HCT116 (cell line): ENCODE measurements around the gene SP9. TPM values are rescaled to one million over a fixed set of nuclear protein-coding genes. Genes with fewer than 3 reads are reported as not detected.
A peak's percentile ranks its signal among the peaks of the same experiment; 100 is the strongest.

Experiments
- ATAC-seq: fragments of 200-7000 bp; cut with Tn5 transposase; 2 replicates; pipeline ENCODE4 v1.9.1; 2020; ENCODE audit warnings: mild to moderate bottlenecking, moderate library complexity
- BruUV-seq: library from RNA; stranded (reverse); fragments of 400-500 nt; replicated peaks from 2 replicates; lab custom pipeline; 2021; lab: Mats Ljungman, UMichigan
- CTCF ChIA-PET: fragments of 300-600 bp; sonication (Branson Sonifier 250); formaldehyde crosslinking; loops from one replicate; lab custom pipeline; 2021; ENCODE audit warnings: antibody characterized with exemption; lab: Charles Lee
- POLR2A ChIA-PET: fragments of 300-600, 350-600 bp; sonication (Branson Sonifier 250); formaldehyde crosslinking; loops from one replicate; lab custom pipeline; 2021; ENCODE audit warnings: antibody characterized with exemption; lab: Charles Lee
- RAD21 ChIA-PET, 2 experiments: fragments of 300-600 bp; sonication (Branson Sonifier 250); formaldehyde crosslinking; loops; one replicate each; lab custom pipeline; 2023; ENCODE audit warnings: low total read pairs in 2 of 2; ENCODE audit not compliant: uncharacterized antibody in 2 of 2, unreplicated experiment in 2 of 2, low non-redundant PET in 1 of 2; lab: Charles Lee
- DNase-seq: peaks from one replicate; pipeline ENCODE4 v3.0.0-alpha.2; 2010; ENCODE audit warnings: low read depth, low spot score
- H2AFZ ChIP-seq: fragments of 200-600 bp; shearing (Covaris generic), sonication (generic); 2 replicates; pipeline ENCODE4 v1.6.1; 2017; ENCODE audit warnings: low read depth, mixed run types, mixed read lengths, antibody characterized with exemption, low read length; ENCODE audit not compliant: poor library complexity, severe bottlenecking
- H3K27ac ChIP-seq: 2 replicates; pipeline ENCODE4 v1.5.1; 2012; ENCODE audit warnings: low read depth, low read length
- H3K27me3 ChIP-seq: fragments of 200-600 bp; sonication (generic); 2 replicates; pipeline ENCODE4 v1.6.1; 2016; ENCODE audit warnings: mixed run types, low read length, mixed read lengths; ENCODE audit not compliant: insufficient read depth
- H3K36me3 ChIP-seq, 2 experiments: fragments of 200-500 bp in 1 of 2; fragments of 200-600 bp in 1 of 2; sonication (Bioruptor generic) in 1 of 2; sonication (generic) in 1 of 2; 2 replicates each; pipeline versions ENCODE4 v1.5.1 to v1.6.1; 2014 to 2016; ENCODE audit warnings: low read length in 2 of 2, inconsistent platforms in 1 of 2, mixed read lengths in 1 of 2, mixed run types in 1 of 2; ENCODE audit not compliant: insufficient read depth in 2 of 2, control insufficient read depth in 1 of 2
- H3K4me1 ChIP-seq, 2 experiments: fragments of 200-600 bp in 1 of 2; sonication (generic) in 1 of 2; 2 replicates each; pipeline versions ENCODE4 v1.5.1 to v1.6.1; 2012 to 2017; ENCODE audit warnings: low read length in 2 of 2, inconsistent platforms in 1 of 2, mild to moderate bottlenecking in 1 of 2, mixed read lengths in 1 of 2, mixed run types in 1 of 2, moderate library complexity in 1 of 2; ENCODE audit not compliant: insufficient read depth in 2 of 2, control insufficient read depth in 1 of 2
- H3K4me2 ChIP-seq: fragments of 200-600 bp; sonication (generic); 2 replicates; pipeline ENCODE4 v1.6.1; 2017; ENCODE audit warnings: mixed run types, low read length, mixed read lengths
- H3K4me3 ChIP-seq, 2 experiments: fragments of 200-600 bp in 1 of 2; sonication (generic) in 1 of 2; replicated peaks in 1 of 2; 2 replicates each; pipeline ENCODE4 v1.5.1; 2011 to 2016; ENCODE audit warnings: low read length in 2 of 2, control low read depth in 1 of 2, low read depth in 1 of 2, mild to moderate bottlenecking in 1 of 2, mixed read lengths in 1 of 2, mixed run types in 1 of 2
- H3K79me2 ChIP-seq: fragments of 200-600 bp; sonication (generic); 2 replicates; pipeline ENCODE4 v1.6.1; 2017; ENCODE audit warnings: mild to moderate bottlenecking, mixed run types, low read length, moderate library complexity, mixed read lengths; ENCODE audit not compliant: insufficient read depth
- H3K9ac ChIP-seq: fragments of 200-600 bp; sonication (generic); 2 replicates; pipeline ENCODE4 v1.6.1; 2016; ENCODE audit warnings: low read length, mixed read lengths
- H3K9me2 ChIP-seq: fragments of 200-600 bp; sonication (generic), shearing (Covaris generic); 2 replicates; pipeline ENCODE4 v1.6.1; 2017; ENCODE audit warnings: mixed run types, mild to moderate bottlenecking, moderate library complexity; ENCODE audit not compliant: insufficient read depth
- H3K9me3 ChIP-seq, 2 experiments: fragments of 200-500 bp in 1 of 2; fragments of 200-600 bp in 1 of 2; sonication (Bioruptor generic) in 1 of 2; sonication (generic) in 1 of 2; 2 replicates each; pipeline ENCODE4 v1.6.1; 2014 to 2017; ENCODE audit warnings: low read length in 2 of 2, mixed read lengths in 2 of 2, inconsistent platforms in 1 of 2, low read depth in 1 of 2, mild to moderate bottlenecking in 1 of 2, mixed run types in 1 of 2, moderate library complexity in 1 of 2; ENCODE audit not compliant: control insufficient read depth in 1 of 2, insufficient read depth in 1 of 2
- H4K20me1 ChIP-seq: fragments of 200-600 bp; sonication (generic), shearing (Covaris generic); 2 replicates; pipeline ENCODE4 v1.6.1; 2017; ENCODE audit warnings: mixed run types, mild to moderate bottlenecking, moderate library complexity; ENCODE audit not compliant: insufficient read depth
- CBX3 ChIP-seq: IDR thresholded peaks from 2 replicates; pipeline ENCODE4 v1.6.1; 2012; ENCODE audit warnings: low read depth
- CEBPB ChIP-seq: IDR thresholded peaks from 2 replicates; pipeline ENCODE4 v1.6.1; 2012; ENCODE audit warnings: low read depth
- EGR1 ChIP-seq: IDR thresholded peaks from 2 replicates; pipeline ENCODE4 v1.6.1; 2012; ENCODE audit warnings: low read depth
- EZH2 ChIP-seq: fragments of 200-600 bp; sonication (generic); IDR thresholded peaks from 2 replicates; pipeline ENCODE4 v1.6.1; 2017; ENCODE audit warnings: antibody characterized with exemption, mixed run types
- JUND ChIP-seq: IDR thresholded peaks from 2 replicates; pipeline ENCODE4 v1.6.1; 2012
- POLR2A ChIP-seq: IDR thresholded peaks from 2 replicates; pipeline ENCODE4 v1.7.0; 2011; ENCODE audit warnings: borderline replicate concordance; ENCODE audit not compliant: insufficient read depth, insufficient read length; ENCODE audit errors: extremely low read depth
- SIN3A ChIP-seq: IDR thresholded peaks from 2 replicates; pipeline ENCODE4 v1.6.1; 2012; ENCODE audit warnings: low read depth
- intact Hi-C: fragments of 100-400 bp; cut with micrococcal nuclease; formaldehyde crosslinking; loops from 2 replicates; pipeline ENCODE4 v1.10.0; 2022
- total RNA-seq: library from RNA; stranded (reverse); gene quantifications from one replicate; pipeline ENCODE4 v1.2.1, GENCODE V29; 2021; ENCODE audit not compliant: unreplicated experiment
- TF ChIP-seq, protein P1 (sequence below): IDR thresholded peaks from 2 replicates; pipeline ENCODE4 v1.6.1; 2011; ENCODE audit warnings: mild to moderate bottlenecking, low read length, moderate library complexity; ENCODE audit not compliant: insufficient replicate concordance; ENCODE audit errors: extremely low read depth

SP9 gene
- total RNA-seq, 1 experiment from 2014 or later: 0.69 TPM

DNA sequence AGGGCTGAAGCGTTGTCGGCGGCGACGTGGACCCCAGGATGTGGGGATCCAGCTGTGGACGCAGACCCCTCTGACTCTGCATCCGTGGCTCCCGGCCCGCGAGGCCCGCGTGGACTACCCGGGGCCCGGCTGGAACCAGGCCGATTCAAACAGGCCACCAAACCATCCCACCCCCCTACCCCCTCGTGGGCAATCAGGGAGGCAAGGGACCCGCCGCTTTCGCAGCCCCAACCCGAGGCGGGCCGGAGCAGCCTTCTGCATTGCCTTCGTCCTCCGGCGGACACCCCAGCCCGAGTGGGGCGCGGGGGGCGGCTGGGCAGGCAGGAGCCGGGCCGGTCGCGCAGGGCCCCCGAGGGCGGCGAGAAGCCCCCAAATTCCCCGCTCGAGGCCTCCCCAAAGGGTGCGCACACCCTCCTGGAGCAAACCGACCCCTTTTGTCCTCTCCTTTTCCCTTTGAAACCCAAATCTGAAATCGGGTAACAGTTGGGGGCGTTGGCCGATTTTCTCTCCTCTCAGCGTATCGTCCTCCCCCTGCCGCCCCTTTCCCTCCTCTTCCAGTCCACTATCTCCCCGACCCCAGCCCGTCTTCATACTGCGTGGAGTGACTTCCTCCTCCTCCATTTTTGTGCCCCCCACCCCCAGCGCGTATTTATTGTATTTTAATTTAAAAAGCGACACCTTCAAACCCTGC, 7.4 kb downstream of the SP9 start:
- H3K9me3 ChIP-seq: no peaks in the 10 kb centered on the region
- H3K27ac ChIP-seq: no peak overlapping the region
- RAD21 ChIA-PET: interaction anchor here (0.8 to 1.2 kb wide), 6 partner anchors 11 to 941 kb away, joined by 3 to 7 read pairs (median 4); partner anchors contain the start of gene OLA1 (in 1 of the 2)
- CTCF ChIA-PET: interaction anchor here (0.6 to 1.2 kb wide), 25 partner anchors 8 to 1536 kb away, joined by 3 to 33 read pairs (median 4); no protein-coding TSS in a partner anchor
- H2AFZ ChIP-seq: peak overlapping the region; percentile 56
- peaks cover 0 to 20% of the 10 kb centered on the region in 2 experiments; a peak in 2 of 4 replicates for H3K4me1 ChIP-seq
- H4K20me1 ChIP-seq: no peaks in the 10 kb centered on the region
- H3K9me2 ChIP-seq: no peaks in the 10 kb centered on the region
- no peaks in the 10 kb centered on the region for H3K27me3 ChIP-seq
- ATAC-seq: no peak
- intact Hi-C loops: loop anchor here (1.0 to 5.0 kb wide), 4 partner anchors 265 to 940 kb away; no protein-coding TSS in a partner anchor
- TF ChIP-seq POLR2A: no peak
- TF ChIP-seq, protein P1, sequence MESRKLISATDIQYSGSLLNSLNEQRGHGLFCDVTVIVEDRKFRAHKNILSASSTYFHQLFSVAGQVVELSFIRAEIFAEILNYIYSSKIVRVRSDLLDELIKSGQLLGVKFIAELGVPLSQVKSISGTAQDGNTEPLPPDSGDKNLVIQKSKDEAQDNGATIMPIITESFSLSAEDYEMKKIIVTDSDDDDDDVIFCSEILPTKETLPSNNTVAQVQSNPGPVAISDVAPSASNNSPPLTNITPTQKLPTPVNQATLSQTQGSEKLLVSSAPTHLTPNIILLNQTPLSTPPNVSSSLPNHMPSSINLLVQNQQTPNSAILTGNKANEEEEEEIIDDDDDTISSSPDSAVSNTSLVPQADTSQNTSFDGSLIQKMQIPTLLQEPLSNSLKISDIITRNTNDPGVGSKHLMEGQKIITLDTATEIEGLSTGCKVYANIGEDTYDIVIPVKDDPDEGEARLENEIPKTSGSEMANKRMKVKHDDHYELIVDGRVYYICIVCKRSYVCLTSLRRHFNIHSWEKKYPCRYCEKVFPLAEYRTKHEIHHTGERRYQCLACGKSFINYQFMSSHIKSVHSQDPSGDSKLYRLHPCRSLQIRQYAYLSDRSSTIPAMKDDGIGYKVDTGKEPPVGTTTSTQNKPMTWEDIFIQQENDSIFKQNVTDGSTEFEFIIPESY: no peak
- TF ChIP-seq CEBPB: no peak
- TF ChIP-seq JUND: no peak
- DNase-seq: no peak
- no peak overlapping the region for H3K9ac ChIP-seq
- no TSS peak for BruUV-seq
- no peak overlapping the region for H3K4me3 ChIP-seq
- no peaks in the 10 kb centered on the region for H3K36me3 ChIP-seq
- POLR2A ChIA-PET: interaction anchor here (0.8 to 0.9 kb wide), 2 partner anchors 893 to 941 kb away, joined by 3 read pairs; no protein-coding TSS in a partner anchor
- H3K79me2 ChIP-seq: no peaks in the 10 kb centered on the region
- peak overlapping the region; percentile 57 for H3K4me2 ChIP-seq

DNA sequence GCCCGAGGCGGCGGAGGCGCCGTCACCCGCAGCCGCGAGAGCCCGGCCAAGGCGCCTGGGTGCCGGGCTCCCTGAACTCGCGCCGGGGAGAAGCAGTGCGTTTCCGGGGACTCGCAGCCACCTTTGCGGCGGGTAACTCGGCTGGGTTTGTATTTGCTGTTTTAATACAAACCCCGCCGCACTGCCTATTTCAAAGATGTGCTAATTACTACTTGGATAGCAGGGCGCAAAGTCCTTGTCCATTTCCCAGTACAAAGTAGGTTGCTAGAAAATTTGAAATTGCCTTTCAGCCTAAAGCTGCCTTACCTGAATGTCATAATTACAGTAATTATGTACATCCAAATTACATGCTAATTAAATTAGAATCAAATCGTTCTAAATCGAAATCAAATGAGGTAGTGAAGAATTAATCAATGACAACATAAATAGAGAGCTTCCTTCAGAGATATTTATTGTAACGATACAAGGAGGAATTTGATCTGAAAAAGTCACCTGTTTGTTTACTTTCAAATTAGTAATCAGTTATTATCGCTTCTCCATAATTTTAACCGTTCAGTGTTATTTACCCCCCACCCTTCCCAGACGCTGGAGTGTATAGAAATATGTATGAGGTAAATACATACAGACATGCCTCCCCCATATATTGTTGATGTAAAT, 8.1 kb downstream of the SP9 start:
- ChIA-PET RAD21 (no interaction called here), CTCF (no interaction called here), POLR2A (no interaction called here)
- Histone ChIP-seq H4K20me1 (no peaks in the 10 kb centered on the region), H3K4me3 (no peak overlapping the region), H2AFZ (no peak overlapping the region), H3K36me3 (peaks cover 0 to under 1% of the 10 kb centered on the region in 2 experiments; a peak in 1 of 4 replicates), H3K9me3 (no peaks in the 10 kb centered on the region), H3K9me2 (no peaks in the 10 kb centered on the region), H3K9ac (no peak overlapping the region), H3K4me1 (peaks cover 0 to 15% of the 10 kb centered on the region in 2 experiments; a peak in 2 of 4 replicates), H3K27ac (no peak overlapping the region), H3K79me2 (no peaks in the 10 kb centered on the region)
- intact Hi-C loops: loop anchor here (5.0 kb wide), 2 partner anchors 266 to 771 kb away; no protein-coding TSS in a partner anchor
- BruUV-seq: no TSS peak
- ATAC-seq: no peak
- no peak for TF ChIP-seq EZH2
- no peak for TF ChIP-seq CBX3
- no peak for TF ChIP-seq EGR1
- no peak for TF ChIP-seq SIN3A
- TF ChIP-seq, all 23 proteins: peak for 0
- DNase-seq: no peak
- no peak overlapping the region for H3K4me2 ChIP-seq
- H3K27me3 ChIP-seq: no peaks in the 10 kb centered on the region
